Stimulated activated CD4-positive, alpha-beta T cell treated with anti-CD3 and anti-CD28 coated beads, TNF-alpha, amount 100 ng/mL, for 24 hours (primary cell): Measurements from ENCODE around the gene ELP5.

Experiments used
- DNase-seq, 3 experiments: peaks; one replicate each; pipeline ENCODE4 v3.0.0-alpha.2; 2020; ENCODE audit warnings: low read depth in 3 of 3

ELP5 gene

DNA sequence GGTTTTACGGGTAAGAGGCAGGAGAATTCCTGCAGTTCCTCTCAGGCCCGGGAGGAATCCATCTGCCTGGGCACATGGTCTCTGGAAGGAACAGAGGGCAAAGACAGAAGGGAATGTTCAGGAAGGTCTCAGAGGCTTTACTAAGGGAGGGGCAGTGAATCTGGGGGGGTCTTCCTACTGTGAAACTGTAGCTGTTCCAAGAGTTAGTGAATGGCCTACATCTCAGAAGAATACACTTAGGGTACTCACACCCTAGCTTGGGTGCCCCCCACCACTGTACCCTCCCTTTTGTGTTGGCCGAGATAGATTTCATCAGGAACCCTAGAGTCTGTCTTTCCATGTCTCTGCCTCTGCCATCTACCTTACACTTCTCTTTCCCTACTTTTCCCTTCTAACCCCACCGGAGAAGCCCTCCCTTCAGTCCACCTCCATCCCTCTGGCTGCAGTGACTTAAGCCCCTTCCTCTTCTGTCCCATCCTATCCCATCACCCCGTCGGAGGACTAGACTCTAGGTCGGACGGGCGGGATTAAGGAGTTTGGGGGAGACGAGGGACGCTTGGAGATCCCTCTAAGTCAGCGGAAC lies 32.7 kb upstream of the ELP5 start:
- no peak for DNase-seq

DNA sequence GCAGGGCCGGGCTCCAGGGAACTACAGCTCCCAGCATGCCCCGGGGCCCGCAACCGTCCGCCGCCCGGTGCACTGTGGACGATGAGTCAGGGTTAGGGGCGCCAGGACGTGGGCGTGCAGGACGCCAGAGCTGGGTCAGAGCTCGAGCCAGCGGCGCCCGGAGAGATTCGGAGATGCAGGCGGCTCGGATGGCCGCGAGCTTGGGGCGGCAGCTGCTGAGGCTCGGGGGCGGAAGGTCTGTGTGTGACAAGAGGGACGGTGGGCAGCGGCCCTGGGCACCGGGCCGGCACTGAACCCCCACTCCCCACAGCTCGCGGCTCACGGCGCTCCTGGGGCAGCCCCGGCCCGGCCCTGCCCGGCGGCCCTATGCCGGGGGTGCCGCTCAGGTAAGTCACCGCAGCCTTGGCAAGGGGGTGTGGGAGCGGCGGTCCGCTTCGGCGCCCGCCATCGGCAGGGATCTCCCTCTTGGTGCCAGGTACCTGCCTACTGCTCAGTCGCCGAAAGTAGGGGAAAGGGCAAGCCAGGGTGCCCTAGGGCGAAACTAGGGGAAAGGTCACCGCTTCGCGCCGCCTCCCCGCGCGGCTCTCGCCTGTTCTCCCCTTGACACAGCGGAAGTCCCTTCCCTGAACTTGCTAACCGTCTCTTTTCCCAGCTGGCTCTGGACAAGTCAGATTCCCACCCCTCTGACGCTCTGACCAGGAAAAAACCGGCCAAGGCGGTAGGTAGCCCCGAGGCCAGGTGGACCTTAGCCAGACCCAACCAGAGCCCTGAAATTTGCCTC lies 32.0 kb upstream of the ELP5 start, which contains the start of the genes ACADVL and DLG4:
Gene ACADVL, plus strand, starts transcription at position 127 of the 781 bp plus-strand sequence. Its CDS starts 47 bp downstream, at position 174.
Gene DLG4, minus strand, starts transcription at position 25 of the 781 bp plus-strand sequence.
- DNase-seq, result peak; percentile 52 to 86 (median 62)

DNA sequence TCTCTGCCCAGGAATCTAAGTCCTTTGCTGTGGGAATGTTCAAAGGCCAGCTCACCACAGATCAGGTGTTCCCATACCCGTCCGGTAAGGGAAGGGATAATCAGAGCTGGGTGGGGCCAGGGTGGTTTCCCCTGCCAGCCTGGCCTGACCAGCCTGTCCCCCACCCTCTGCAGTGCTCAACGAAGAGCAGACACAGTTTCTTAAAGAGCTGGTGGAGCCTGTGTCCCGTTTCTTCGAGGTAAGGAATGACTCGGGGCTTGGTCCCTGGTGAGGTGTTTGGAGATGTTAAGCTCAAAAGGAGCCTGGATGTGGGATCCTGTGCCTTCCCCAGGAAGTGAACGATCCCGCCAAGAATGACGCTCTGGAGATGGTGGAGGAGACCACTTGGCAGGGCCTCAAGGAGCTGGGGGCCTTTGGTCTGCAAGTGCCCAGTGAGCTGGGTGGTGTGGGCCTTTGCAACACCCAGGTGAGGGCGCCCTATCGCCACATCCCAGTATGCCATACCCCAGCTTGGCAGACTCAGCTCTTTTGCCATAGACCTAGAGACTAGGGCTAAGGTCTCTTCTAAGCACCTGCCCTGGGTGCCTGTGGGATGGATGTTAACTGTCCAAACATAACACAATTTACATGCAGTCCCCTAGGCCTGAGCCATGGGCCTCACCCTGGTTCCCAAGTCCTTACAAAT lies 31.3 kb upstream of the ELP5 start:
- DNase-seq, result peak in 2 of 3 experiments; percentile 22 to 51

DNA sequence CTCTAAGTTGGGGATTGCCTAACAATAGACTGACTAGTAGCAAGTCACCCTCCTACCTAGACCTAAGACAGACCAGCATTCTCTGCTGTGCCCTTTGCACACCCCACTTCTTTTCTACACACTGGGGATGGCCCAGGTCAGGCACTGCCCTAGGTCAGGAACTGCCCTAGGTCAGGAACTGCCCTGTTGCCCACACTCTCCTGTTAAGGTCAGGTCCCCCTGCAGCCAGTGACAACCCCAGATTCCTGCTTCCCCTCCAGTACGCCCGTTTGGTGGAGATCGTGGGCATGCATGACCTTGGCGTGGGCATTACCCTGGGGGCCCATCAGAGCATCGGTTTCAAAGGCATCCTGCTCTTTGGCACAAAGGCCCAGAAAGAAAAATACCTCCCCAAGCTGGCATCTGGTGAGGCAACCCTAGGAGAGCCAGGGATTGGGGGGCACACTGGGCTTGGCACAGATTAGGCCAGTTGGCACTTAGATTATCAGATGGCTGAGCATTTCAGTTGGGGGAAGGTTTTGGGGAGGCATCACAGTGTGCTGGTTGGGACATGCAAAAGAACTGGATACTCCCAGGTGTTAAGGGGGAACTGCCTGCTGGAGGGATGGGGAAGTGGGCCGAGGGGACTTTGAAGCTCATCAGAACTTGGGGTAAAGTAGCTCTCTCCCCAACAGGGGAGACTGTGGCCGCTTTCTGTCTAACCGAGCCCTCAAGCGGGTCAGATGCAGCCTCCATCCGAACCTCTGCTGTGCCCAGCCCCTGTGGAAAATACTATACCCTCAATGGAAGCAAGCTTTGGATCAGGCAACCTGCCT lies 30.5 kb upstream of the ELP5 start:
- no peak for DNase-seq

DNA sequence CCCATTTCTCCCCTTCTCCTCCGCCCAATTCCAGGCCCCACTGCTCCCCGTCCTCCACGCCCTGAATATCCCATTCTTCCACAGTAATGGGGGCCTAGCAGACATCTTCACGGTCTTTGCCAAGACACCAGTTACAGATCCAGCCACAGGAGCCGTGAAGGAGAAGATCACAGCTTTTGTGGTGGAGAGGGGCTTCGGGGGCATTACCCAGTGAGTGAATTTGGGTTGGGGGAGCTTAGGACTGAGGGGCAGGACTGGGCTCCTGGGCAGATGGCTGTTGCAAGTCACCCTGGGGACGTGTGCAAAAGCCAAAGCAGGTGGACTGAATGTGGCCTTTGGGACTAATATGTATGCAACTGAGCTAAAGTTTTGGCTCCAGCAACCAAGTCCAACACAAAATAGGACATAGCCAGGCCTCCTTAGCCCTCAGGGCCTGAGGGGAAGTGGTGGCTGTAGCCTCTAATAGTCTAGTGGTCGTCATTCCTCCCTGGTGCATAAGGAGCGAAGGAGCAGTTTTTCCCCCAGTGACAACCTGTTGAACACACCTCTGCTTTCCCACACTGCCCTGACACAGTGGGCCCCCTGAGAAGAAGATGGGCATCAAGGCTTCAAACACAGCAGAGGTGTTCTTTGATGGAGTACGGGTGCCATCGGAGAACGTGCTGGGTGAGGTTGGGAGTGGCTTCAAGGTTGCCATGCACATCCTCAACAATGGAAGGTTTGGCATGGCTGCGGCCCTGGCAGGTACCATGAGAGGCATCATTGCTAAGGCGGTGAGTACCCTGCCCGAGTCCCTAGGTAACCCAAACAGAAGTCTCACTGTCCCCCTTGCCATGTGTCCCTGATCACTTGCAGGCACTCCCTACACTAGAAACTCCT lies 29.7 kb upstream of the ELP5 start:
- no peak for DNase-seq

DNA sequence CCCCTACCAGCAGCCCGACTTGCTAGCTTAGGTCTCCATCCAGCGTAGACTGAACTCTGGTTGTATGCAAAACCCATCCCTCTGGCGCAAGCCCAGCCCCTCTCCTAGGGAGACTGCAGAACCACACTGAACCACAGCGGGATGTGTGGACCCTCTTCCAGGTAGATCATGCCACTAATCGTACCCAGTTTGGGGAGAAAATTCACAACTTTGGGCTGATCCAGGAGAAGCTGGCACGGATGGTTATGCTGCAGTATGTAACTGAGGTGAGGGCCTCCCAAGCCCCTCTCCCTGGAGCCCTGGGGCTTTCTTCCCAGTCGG lies 29.1 kb upstream of the ELP5 start:
- no peak for DNase-seq

DNA sequence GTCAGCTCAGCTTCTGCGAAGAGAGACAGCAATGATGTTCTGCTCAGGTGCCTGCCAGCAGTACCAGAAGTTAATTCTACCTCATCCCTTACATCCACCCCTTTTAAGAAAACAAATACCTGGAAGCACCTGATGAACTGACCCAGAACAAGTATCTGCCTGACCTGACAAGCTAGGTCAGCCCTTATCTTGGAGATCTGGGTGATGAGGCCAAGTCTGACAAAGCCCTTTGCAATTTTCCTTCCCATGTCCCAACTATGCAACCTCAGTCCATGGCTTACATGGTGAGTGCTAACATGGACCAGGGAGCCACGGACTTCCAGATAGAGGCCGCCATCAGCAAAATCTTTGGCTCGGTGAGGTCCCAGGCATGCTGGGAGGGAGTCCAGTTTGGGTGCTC lies 28.6 kb upstream of the ELP5 start:
- no peak for DNase-seq

DNA sequence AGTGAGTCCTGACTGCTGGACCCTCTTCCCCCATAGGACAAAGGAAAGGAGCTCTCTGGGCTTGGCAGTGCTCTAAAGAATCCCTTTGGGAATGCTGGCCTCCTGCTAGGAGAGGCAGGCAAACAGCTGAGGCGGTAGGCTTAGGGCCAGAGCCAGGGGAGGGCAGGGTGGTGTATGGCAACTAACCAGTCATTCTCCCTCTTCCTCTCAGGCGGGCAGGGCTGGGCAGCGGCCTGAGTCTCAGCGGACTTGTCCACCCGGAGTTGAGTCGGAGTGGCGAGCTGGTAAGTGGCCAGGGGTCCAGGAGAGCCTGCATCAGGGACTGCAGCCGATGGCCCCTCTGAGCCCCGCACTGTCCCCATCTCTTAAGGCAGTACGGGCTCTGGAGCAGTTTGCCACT lies 27.9 kb upstream of the ELP5 start:
- no peak for DNase-seq

DNA sequence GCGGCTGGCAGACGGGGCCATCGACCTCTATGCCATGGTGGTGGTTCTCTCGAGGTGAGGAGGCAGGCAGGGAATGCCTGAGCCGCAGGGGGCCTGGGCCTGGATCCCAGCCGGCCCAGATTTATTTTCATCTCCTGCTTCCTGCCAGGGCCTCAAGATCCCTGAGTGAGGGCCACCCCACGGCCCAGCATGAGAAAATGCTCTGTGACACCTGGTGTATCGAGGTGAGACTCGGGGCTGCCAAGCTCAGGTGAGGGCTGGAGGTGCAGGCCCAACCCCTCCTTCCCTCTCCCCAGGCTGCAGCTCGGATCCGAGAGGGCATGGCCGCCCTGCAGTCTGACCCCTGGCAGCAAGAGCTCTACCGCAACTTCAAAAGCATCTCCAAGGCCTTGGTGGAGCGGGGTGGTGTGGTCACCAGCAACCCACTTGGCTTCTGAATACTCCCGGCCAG lies 27.3 kb upstream of the ELP5 start:
- no peak for DNase-seq

DNA sequence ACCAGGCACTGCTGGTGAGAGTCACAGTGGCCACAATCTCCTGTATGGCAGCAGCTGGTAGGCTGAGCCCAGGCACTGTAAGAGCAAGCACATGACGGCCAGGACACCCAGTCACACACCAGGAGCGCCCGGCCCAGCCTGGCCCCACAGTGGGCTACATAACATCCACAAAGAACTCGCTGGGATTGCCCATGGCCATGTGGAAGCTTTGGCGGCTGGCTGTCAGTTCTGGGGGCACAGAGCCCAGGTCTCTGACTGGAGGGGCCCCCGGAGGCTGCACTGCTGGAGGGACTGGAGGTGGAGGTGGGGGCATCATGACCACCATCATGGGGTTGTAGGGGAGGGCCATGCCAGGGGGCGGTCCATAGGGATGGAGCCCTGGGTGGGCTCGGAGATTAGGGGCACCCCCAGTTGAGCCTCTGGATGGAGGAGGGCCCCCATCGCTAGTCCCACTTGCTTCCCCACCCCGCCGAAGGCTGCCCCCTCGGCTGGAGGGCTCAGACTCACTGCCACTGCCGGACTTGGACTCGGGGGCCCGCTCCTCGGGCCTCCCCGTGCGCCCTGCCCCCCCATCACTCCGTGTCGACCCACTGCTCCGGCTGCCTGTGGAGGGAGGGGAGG lies 26.2 kb upstream of the ELP5 start:
- no peak for DNase-seq

DNA sequence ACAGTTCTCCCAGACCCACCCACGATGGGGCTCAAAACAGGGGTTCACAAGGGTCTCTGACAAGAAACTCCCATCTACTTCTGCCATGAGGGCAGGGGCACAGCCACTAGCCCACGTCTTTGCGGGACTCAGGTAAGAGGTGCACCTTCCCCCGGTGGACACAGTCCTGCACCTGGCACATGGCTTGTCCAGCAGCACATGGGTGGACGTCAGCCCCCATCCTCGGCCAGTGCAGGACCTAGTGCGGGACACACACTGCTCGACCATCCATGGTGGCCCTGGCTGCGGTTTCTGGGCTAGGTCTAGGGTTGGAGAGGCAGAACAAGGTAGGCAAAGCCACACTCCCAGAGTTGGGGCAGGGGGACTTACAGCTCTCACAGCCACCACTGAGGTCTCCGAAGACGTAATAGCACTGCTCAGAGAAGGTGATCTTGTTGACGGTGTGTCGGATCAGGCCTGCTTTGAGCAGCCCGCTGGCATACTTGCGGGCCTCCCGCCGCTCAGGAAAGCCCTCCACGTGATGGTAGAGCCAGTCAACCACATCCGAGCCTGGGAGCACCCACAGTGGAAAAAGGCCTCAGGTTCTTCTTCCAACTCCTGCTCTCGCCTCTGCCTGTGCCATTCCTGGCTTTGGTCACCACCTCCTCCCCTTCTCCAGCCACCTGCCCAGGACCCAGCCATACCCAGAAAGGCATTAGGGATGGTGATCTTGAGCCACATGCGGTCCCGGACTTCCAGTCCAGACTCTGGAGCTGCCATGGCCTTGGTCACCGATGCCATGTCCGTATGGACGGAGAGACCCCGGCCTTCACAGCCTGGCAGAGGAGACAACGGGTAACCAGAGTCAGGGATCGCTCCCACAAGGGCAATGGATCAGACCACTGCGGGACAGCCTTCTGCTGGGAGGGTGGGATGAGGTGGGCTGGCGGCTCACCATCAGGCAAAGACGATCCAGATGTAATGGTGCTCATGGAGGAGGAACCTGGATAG lies 25.0 kb upstream of the ELP5 start:
- DNase-seq, result no peak

DNA sequence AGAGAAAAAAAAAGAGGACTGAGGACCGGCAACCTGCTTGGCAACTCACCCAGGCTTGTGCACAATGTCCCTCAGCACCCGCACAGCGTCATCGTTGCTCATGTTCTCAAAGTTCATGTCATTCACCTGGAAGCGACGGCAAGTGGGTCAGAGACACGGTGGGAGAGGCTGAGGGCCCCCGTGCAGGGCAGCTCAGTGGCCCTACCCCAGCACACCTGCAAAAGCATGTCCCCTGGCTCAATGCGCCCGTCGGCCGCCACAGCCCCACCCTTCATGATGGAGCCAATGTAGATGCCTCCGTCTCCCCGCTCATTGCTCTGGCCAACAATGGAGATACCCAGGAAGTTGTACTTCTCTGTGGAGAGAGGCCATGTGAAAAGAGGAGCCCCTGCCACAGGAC lies 23.1 kb upstream of the ELP5 start:
- no peak for DNase-seq

DNA sequence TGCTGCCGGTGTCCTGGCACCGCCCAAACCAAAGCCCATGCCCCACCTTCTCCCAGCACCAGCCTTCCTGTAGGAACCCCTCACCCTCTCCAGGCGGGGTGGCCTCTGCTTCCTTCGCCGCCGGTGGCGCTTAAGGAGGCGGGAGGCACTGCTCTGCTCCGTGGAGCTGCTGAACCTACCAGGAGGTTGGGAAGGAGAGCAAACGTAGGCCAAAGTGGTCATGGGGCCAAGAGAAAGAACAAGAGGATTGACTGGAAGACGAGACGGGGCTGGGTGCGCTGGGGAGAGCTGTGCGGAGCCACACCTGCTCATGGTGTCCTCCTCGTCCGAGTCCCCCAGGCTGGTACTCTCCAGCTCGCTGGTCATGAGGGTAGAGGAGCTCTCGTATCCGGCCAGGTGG lies 22.5 kb upstream of the ELP5 start:
- no peak for DNase-seq

DNA sequence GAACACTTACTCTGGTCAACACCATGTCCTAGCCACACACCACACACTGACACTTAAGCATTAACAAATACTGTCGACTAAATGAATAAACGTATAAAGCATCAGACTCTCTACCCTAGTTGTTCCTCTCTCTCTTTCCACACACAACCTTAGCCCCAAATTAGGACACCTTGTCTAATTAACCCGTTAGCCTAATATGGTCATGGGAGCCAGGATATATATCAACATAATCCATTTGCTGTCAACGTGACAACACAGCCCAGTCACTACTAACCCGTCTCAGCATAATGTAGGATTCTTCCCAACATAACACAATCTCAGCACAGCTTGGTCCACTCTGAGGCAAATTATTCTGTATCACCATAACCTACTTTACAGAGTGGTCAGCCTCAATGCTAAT lies 19.9 kb upstream of the ELP5 start:
- no peak for DNase-seq

DNA sequence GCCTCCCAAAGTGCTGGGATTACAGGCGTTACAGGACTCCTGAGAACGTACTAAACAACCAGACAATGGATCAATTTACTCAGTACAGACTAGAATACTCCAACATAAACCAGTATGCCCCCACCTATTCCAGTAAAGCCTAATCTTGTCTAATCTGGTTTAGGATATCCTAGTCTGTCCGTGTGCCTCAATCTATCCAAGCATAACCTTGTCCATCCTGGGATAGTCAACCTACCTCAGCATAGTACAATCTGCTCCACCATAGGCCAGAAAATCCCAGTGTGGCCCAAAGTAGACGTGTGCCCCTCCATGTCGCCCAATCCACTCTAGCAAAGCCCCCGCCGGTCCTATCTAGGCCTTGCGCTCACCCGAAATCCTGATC lies 18.3 kb upstream of the ELP5 start:
- no peak for DNase-seq

DNA sequence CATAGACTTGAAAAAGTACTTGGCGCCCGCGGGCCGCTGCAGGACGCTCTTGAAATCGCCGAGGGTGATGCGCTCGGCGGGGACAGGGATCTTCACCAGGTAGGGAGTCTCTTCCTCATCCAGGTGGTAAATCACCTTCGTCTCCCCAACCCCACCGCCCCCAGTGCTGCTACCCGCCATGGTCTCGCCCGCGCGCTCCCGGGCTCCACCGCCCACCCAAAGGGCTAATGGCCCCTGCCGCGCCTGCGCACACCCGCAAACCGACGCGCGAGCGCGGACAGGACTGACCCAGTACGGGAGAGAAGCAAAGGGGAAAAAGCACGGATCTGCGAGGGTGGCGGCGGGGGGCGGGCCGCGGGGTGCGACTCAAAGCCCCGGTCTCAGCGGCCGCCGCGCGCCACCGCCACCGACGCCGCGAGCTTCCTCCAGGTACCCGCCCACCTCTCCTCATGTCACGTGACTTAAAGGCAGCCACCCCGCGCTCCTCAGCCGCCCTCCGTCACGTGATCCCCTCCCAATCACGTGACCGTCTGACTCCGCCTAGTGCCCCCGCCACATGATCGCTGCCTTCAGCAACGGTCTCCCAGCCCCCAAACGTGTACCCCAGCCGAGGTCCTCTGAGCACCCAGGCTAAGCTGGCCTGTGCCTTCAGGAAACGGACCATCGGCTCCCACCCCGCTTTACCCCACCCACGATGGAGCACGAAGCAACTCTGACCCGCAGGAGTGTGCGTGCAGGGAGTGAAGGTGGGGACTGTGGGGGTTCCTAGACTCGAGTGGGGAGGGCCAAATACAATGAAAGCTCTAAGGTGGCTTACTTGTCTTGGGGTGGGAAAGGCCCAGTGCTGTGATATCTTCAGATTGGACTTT lies 17.7 kb upstream of the ELP5 start, which contains the start of gene DVL2:
Gene DVL2, minus strand, starts transcription at position 435 of the 869 bp plus-strand sequence. Its CDS starts 255 bp downstream, at position 180.
- peak; percentile 88 to 94 (median 89) for DNase-seq

DNA sequence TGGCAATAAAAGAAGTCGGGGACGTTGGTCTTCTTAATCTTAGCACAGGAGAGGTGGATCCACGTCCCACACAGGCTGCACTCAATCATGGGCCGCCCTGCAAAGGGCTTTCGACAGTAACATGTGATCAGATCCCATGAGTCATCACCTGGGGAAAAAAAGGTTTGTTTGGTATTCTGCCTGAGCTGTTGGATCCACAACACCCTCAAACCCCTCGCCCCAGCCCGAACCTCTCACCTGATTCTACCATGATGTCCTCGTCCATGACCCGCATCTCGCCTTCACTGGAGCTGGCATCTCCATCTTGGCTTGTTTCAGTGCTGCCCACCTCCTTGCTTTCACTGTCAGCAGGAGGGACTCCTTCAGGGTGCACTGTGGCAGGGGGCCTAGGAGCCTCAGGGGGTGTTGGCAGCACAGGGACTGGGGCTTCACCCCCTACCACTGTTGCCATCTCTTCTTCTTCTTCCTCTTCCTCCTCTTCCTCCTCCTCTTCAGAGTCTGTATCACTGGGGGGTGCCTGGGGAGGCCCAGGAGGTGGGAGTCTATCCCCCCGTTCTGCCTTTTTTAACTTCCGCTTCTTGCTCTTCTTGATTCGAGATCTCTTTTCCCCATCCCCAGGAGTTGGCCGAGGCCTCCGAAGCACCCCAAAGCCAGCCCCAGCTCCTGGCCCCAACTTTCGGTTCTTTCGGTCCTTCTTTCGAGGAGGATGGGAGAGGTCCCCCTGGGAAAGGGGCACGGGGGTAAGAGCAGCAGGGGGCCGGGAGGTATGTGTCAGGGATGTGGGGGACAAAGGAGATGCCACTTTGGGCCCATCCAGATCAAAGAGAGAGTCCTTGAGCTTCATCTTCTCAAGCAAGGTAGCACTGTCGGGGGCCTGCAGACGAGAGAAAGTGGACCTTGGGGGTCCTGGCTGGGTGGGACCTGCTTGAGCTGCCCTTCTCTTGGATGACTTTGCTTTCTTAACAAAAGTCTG lies 16.0 kb upstream of the ELP5 start:
- no peak for DNase-seq
